DMS153 treated with DMSO at 0.1 percent for 48 hours (cell line): ENCODE results near the gene SERINC3.
"Not testable (repeated sequence)": the region's sequence is repeated elsewhere in the genome, so short reads cannot be mapped to it uniquely, and the experiment has no call there.

Experiments used
- DNase-seq: peaks from one replicate; lab custom pipeline; 2025; ENCODE audit not compliant: unreplicated experiment; lab: John Stamatoyannopoulos, UW

Gene SERINC3

GRCh38 chr20:44494681-44495080 is 27.2 kb downstream of the SERINC3 start:
- no peak for DNase-seq

DNA sequence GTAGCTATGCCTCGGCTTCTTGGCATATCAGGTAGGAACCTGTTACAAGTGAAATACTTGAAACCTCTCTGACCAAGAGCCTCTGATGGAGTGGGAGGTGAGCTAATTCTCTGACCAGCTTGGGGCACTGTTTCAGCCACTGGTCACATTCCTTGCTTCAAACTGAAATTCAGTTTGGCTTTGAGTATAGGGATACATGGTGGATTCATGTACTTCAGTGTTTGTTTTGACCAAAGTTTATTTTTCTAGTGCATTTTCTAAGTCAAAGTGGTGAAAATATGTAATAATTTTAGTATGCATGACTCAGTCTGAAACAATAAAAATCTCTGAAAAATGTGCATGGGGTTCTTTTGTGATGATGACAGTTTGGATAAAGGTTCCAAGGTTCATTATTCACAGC is 27.6 kb downstream of the SERINC3 start:
- no peak for DNase-seq

- no peak for DNase-seq
These were observed 30.1 kb downstream of the SERINC3 start for GRCh38 chr20:44491635-44492395.

DNA sequence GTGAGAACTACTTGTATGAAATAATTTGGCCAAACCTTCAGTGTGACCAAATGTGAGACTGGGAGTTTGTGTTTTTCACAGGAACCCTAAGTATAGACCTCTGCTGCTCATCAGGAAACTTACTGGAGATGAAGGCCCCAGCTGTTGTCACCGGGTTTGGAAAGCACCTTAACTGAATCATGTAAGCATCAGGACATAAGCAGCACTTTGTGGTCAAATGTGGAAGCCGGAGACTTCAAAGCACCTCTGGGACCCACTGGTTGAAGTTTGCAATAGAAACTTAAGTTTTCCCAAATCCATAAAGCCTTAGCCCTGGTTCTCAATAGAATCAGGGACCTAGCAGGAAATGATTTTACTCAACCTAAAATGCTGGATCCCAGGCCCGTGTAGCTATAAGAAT is 31.9 kb downstream of the SERINC3 start:
- DNase-seq, result no peak

DNA sequence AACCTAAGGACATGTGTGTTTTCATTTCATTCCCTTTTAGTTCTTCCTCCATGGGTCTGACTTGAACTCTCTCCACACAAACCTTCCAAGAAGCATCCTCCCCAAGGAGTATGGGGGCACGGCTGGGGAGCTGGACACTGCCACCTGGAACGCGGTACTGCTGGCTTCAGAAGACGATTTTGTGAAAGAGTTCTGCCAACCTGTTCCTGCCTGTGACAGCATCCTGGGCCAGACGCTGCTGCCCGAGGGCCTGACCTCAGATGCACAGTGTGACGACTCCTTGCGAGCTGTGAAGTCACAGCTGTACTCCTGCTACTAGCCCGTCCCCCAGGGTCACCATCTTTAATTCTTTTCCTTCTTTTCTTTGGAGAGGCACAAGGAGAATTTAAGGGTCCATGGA is 32.6 kb downstream of the SERINC3 start:
- no peak for DNase-seq

DNA sequence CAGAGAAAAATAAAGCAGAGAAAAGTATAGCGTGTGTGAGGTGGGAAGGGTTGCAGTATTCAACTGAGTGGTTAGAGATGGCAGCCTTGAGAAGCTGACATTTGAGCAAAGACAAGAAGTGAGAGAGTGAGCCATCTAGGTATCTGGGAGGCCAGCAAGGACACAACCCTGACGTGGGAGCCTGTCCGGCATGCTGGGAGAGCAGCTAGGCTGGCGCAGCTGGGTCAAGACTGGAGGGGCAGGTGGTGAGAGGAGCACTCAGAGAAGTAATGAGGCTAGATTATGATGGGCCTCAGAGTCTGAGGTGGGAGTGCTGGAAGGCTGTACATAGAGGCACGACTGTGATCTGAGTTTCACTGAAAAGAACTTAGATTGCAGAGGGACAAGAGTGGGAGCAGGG is 33.3 kb downstream of the SERINC3 start:
- DNase-seq, result no peak

GRCh38 chr20:44485830-44486198 is 36.1 kb downstream of the SERINC3 start:
- no peak for DNase-seq

- no peak for DNase-seq
These were observed 36.6 kb downstream of the SERINC3 start for GRCh38 chr20:44485078-44485829.

GRCh38 chr20:44483112-44483511 is 38.8 kb downstream of the SERINC3 start:
- no peak for DNase-seq

DNA sequence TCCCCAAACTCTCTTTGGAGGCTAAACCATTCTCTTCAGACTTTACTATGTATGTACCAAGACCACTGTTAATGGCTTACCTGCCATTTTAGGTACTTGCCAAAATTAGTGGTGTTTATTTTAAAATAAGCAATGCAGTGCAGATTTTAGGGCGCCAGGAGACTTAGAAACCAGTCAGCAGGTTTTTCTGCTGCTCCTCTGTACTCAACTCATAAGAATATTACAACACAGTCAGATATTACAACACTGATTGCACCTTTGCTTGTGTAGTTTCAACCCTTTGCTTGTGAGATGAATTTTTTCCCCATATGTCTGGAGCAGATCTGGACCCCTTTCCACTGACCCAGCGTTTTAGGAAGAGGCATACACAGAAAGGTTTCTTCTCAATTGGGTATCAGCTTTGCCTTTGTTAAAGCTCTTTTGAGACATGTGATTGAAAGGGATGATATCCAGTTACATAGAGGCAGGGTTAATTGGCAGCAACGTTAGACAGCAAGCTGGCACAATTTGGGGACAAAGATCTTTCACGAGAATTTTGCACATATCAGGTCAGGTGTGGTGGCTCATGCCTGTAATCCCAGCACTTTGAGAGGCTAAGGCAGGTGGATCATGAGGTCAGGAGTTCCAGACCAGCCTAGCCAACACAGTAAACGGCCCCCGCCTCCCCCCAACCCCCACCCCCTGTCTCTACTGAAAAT is 40.0 kb downstream of the SERINC3 start:
- no peak for DNase-seq

DNA sequence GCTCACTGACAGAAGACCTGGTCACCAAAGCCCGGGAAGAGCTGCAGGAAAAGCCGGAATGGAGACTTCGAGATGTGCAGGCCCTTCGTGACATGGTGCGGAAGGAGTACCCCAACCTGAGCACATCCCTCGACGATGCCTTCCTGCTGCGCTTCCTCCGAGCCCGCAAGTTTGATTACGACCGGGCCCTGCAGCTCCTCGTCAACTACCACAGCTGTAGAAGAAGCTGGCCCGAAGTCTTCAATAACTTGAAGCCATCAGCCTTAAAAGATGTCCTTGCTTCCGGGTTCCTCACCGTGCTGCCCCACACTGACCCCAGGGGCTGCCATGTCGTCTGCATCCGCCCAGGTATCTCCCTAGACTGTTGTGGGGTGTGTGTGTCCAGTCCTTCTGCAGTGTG is 41.8 kb downstream of the SERINC3 start:
- no peak for DNase-seq

- no peak for DNase-seq
These were observed 42.2 kb downstream of the SERINC3 start for GRCh38 chr20:44479643-44480042.

DNA sequence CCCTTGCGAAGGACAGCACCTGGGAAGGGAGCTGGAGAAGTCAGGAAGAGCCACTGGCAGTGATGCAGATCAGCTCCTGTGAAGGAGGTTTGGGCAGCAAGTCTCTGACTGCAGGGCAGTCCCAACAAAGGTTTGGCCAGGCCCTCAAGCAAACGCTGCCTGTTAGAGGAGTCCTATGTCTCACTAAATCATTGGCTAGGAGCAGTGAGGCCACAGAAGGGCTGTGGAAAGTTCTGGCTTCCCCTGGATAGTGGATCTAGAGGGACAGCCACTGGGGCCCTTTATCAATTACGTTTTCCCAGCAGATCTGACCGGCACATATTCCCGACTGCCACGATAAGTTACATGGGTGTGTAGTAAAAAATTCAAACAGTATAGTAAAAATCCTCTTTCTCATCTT is 43.7 kb downstream of the SERINC3 start:
- no peak for DNase-seq

DNA sequence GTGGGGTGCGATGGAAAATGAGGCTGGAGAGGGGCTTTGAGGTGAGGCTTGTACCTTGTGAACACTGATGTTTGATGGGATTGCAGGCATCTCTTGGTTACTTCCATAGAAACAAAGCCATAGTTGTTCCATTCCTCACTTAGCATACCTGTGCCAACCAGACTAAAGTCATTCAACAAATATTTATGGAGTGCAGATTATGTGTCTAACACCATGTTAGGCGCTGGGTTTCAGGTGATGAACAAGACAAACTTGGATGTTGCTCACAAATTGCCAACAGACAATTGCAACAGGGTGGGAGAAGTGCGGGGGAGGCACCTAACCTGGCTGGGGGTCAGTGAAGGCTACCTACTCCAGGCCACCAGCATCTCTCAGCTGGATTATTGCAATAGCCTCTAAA is 44.7 kb downstream of the SERINC3 start:
- DNase-seq, result no peak

DNA sequence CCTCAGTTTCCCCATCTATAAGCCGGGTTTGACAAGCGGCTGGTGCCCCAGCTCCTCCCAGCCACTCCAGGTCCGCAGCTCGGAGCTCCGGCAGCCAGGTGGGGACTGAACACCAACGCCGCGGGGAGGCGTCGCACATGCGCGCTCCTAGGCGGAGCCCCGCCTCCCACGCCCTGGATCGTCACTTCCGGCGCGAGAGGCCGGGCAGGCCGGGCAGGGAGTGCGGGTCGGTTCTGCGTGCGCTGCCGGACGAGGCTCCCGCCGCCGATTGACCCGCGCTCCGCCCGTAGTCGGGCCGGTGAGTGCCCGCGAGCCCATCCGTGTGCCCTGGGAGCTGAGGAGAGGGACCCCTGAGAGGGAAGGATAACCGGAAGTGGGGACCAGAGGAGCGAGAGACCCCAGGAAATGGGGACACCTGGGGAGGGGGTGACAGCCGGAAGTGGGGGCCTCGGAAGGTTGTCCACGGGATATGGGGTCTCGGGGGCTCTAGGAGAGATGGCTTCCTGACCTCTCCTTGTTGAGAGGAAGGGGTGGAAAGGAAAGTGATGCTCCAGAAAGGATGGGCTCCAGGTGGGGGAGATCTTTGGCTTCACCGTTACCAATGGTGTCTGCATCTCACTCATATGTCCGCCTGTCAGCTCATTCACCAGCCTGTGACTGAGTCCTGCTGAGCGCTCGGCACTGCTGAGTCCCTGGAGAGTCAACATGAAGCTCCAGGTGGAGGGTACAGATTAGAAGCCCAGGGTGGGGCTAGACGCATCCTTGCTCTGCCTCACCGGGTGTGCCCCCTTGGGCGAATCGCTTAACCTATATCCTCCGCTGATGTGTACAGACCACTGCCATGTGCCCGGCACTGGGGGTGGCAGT is 45.9 kb downstream of the SERINC3 start, which contains the start of gene TTPAL:
Gene TTPAL, plus strand, starts transcription at position 181 of the 867 bp plus-strand sequence. CDS start 4,126 bp downstream, outside the sequence.
- peak; percentile 67 for DNase-seq

DNA sequence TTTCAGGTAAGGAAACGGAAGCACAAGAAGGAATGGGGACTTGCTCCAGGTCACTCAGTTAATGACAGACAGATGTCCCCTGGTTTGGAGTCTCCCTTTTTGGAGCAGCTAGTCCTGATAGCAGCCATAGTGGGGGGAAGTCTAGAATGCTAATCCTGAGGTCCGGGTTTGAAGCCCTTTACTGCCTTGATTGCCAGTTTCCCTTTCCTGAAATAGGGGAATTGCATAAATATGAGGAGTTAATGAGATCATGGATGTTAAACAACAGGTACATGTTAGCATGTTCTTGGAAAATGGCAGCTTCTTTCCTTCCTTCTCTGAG is 46.5 kb downstream of the SERINC3 start:
- no peak for DNase-seq

DNA sequence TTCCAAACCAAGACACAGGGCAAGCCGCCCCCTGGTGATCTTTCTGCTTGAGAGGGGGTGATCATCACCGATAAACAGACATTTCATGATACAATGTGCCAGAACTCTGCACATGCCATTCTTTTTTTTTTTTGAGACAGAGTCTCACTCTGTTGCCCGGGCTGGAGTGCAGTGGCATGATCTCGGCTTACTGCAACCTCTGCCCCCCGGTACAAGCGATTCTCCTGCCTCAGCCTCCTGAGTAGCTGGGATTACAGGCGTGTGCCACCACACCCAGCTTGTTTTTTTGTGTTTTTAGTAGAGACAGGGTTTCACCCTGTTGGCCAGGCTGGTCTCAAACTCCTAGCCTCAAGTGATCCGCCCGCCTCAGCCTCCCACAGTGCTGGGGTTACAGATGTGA is 49.6 kb downstream of the SERINC3 start:
- not testable (repeated sequence) for DNase-seq

- no peak for DNase-seq
These were observed 50.4 kb downstream of the SERINC3 start for GRCh38 chr20:44471481-44471882.

DNA sequence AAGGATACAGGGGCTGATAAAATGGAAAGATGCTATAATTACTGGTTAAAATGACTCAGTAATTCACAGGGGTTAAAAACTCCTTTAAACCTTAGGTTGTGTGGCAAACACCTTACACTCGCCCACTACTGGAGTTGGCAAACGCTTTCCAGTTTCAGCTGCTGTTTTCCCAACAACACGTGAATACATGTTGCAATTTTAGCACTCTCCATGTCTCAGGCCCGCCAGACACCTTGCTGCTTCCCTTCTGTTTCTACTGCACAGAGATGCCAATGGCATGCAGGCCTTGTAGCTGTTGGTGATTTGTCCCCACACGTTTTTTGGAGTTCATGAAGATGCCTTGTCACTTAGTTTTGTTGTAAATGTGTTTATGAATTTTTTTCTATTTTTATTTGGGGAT is 51.5 kb downstream of the SERINC3 start:
- no peak for DNase-seq

GRCh38 chr20:44468044-44468782 is 53.7 kb downstream of the SERINC3 start:
- DNase-seq, result no peak
